ENCODE measurements around the gene RANBP6. TPM values are rescaled to one million over a fixed set of nuclear protein-coding genes. Genes with fewer than 3 reads are reported as not detected.
A peak's percentile ranks its signal among the peaks of the same experiment; 100 is the strongest.

RANBP6 gene
- total RNA-seq, 1 donor from 2014 or later, result 14.8 TPM

- Histone ChIP-seq H3K27ac (no peak overlapping the region), H3K36me3 (no peaks in the 10 kb centered on the region), H3K4me3 (no peak overlapping the region), H3K27me3 (no peaks in the 10 kb centered on the region), H3K9me3 (no peaks in the 10 kb centered on the region), H3K4me1 (no peaks in the 10 kb centered on the region)
- no peak for ATAC-seq
- no peak for DNase-seq
- TF ChIP-seq CTCF (IDR thresholded peaks at IDR 0.05), result no peak
- intact Hi-C loops (cut with DNase I), result no loop called here
Observed at GRCh38 chr9:6052293-6052919, 37.0 kb upstream of the RANBP6 start.

GRCh38 chr9:6051511-6051950 lies 36.1 kb upstream of the RANBP6 start:
- Histone ChIP-seq H3K4me3 (no peak overlapping the region), H3K27ac (no peak overlapping the region), H3K9me3 (no peaks in the 10 kb centered on the region), H3K36me3 (no peaks in the 10 kb centered on the region), H3K4me1 (no peaks in the 10 kb centered on the region), H3K27me3 (no peaks in the 10 kb centered on the region)
- DNase-seq (no peak), ATAC-seq (no peak)
- TF ChIP-seq CTCF (IDR thresholded peaks at IDR 0.05), result no peak
- intact Hi-C loops (cut with DNase I), result no loop called here

- ATAC-seq (peak; percentile 58), DNase-seq (no peak)
- Histone ChIP-seq H3K4me1 (no peaks in the 10 kb centered on the region), H3K27me3 (no peaks in the 10 kb centered on the region), H3K27ac (no peak overlapping the region), H3K4me3 (no peak overlapping the region), H3K9me3 (no peaks in the 10 kb centered on the region), H3K36me3 (no peaks in the 10 kb centered on the region)
- intact Hi-C loops (cut with DNase I), result no loop called here
- TF ChIP-seq CTCF (IDR thresholded peaks at IDR 0.05), result peak; percentile 33
Observed at GRCh38 chr9:6049798-6050197, 34.4 kb upstream of the RANBP6 start.

GRCh38 chr9:6048039-6048438 lies 32.6 kb upstream of the RANBP6 start:
- no peak for ATAC-seq

GRCh38 chr9:6047020-6047419 lies 31.6 kb upstream of the RANBP6 start:
- Histone ChIP-seq H3K9me3 (no peaks in the 10 kb centered on the region), H3K27ac (no peak overlapping the region), H3K4me3 (no peak overlapping the region), H3K27me3 (no peaks in the 10 kb centered on the region), H3K4me1 (no peaks in the 10 kb centered on the region), H3K36me3 (no peaks in the 10 kb centered on the region)
- intact Hi-C loops (cut with DNase I), result no loop called here
- TF ChIP-seq CTCF (IDR thresholded peaks at IDR 0.05), result no peak
- ATAC-seq (no peak), DNase-seq (no peak)

More at GRCh38 chr9:6048039-6048438, 32.6 kb upstream of the RANBP6 start:
- DNase-seq, result no peak
- Histone ChIP-seq H3K27me3 (no peaks in the 10 kb centered on the region), H3K9me3 (no peaks in the 10 kb centered on the region), H3K4me3 (no peak overlapping the region), H3K4me1 (no peaks in the 10 kb centered on the region), H3K27ac (no peak overlapping the region), H3K36me3 (no peaks in the 10 kb centered on the region)
- TF ChIP-seq CTCF (IDR thresholded peaks at IDR 0.05), result no peak
- intact Hi-C loops (cut with DNase I), result no loop called here

GRCh38 chr9:6045364-6045763 lies 29.9 kb upstream of the RANBP6 start:
- Histone ChIP-seq H3K4me1 (no peaks in the 10 kb centered on the region), H3K4me3 (no peak overlapping the region), H3K9me3 (no peaks in the 10 kb centered on the region), H3K27me3 (no peaks in the 10 kb centered on the region), H3K27ac (no peak overlapping the region), H3K36me3 (no peaks in the 10 kb centered on the region)
- no peak for TF ChIP-seq CTCF (IDR thresholded peaks at IDR 0.05)
- intact Hi-C loops (cut with DNase I), result no loop called here
- DNase-seq (no peak), ATAC-seq (no peak)
